SIG-M5 (cell line): ENCODE data around the gene SDR9C7.

ENCODE experiments used
- DNase-seq: peaks from one replicate; lab custom pipeline; 2025; lab: John Stamatoyannopoulos, UW

SDR9C7 gene

DNA sequence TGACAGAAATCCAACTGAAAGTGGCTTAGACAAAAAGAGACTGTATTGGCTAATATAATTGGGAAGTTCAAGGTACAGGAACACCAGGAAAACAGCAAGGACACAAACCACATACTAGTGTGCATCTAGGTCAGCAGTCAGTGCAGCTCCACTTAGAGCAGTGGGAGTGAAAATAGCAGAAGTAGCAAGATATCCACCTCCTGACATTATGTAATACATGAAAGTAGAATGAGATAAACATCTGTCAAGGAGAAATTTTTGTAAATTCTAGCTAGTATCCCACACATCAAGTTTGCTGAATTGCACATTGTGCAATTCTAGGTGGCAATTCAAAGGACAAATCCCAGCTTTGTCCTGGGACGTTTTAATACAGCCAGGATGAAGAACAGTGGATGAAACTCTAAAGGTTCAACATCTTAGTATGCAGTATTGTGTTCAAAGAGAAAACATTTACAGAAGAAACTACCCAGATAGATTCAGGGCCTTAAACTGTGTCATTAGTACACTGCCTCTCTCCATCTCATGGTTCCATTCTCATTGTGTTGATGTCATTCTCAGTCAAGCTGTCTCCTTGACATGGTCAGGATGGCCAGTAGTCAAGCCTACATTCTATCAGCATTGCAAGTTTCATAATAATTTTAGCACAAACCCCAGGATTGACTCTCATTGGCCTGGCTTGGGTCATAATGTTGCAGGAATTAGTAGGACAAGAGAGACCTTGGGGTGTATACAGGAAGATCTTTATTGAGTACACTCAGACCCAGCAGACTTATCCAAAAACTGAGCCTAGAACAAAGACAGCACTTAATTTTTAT lies 56.8 kb downstream of the SDR9C7 start:
- no peak for DNase-seq

DNA sequence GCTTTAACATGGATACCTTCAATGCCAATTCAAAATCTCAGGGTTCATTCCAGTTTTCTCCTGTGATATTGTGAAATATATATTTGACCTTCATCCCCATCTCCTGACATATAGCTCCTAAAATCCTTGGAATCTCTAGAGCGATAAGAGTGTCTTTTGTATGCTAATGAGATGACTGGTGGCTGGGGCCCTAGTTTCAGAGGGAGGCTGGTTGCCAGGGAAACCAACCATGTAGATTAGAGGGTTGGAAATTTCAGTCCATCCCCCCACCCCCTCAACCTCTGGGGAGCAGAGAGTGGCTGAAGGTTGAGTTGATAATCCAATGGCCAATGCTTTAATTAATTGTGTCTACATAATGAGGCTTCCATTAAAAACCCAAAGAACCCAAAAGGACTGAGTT lies 59.4 kb downstream of the SDR9C7 start:
- no peak for DNase-seq

DNA sequence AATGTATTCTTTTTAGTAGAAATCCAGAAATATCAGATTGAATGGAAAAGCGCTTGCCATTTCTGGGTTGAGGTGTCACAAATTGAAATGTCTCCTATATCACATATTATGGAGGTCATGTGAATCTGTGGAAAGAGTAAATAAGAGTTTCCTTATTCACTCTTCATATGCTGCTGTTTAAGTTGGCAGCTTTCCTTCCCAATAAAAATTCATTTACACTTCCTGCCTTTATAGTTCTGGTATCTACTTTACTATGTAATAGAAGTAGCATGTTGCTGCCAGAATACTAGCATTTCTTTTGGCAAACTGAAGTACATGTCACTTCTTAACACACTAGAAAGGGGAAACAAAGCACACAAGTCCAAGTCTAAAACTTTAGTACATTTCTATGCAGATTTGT lies 60.8 kb downstream of the SDR9C7 start:
- no peak for DNase-seq
